IPS-15b (cell line): Measurements from ENCODE around the gene CATSPER4.

Experiments
- H3K27me3 ChIP-seq: one replicate; pipeline ENCODE4 v1.6.1; 2013; ENCODE audit warnings: low read length; ENCODE audit not compliant: control insufficient read depth, insufficient read depth
- H3K36me3 ChIP-seq: one replicate; pipeline ENCODE4 v1.6.1; 2013; ENCODE audit warnings: low read length; ENCODE audit not compliant: control insufficient read depth, insufficient read depth
- H3K4me1 ChIP-seq: one replicate; pipeline ENCODE4 v1.6.1; 2013; ENCODE audit warnings: mild to moderate bottlenecking, low read length; ENCODE audit not compliant: control insufficient read depth, insufficient read depth
- H3K4me3 ChIP-seq: one replicate; pipeline ENCODE4 v1.5.1; 2013; ENCODE audit warnings: low read depth, low read length
- H3K9ac ChIP-seq: one replicate; pipeline ENCODE4 v1.6.1; 2013; ENCODE audit warnings: low read depth, mild to moderate bottlenecking, low read length
- H3K9me3 ChIP-seq: one replicate; pipeline ENCODE4 v1.6.1; 2013; ENCODE audit warnings: mild to moderate bottlenecking, low read length; ENCODE audit not compliant: control insufficient read depth, insufficient read depth

CATSPER4 gene

DNA sequence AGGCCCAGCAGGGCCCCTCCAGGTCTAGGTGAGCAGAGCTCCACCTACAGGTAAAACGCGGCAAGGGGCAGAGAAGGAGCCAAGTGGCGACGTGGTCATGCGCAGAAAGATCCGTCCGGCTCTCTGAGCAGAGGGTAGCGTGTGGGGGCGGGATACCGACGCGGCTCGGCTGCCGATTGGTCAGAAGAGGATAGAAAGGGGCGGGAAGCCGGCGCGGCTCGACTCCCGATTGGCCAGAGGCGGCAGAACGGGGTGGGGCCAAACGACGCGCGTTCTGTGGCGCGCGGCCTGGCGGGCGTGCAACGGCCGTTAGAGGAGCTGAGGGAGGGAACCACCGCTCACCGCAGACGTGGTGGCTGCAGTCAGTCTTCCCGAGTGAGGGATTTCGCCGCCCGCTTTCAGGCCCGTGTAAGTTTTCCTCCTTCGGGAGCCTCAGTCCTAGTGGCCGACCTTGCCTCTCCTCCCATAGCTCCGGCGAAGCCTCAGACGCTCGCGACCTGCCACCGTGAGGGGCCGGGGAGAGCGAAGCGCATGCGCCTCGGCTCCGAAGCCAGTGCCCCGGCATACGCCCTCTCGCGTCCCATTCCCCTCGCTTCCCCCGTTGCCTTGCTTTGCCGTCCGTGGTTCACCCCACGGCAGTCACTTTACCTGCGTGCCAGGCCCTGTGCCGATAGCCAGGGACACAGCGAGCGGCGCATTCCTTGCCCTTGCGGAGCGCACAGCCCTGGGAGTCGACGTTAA, 43.7 kb downstream of the CATSPER4 start, which contains the start of gene CEP85:
Gene CEP85, plus strand, starts transcription at position 298 of the 741 bp plus-strand sequence. CDS start 5,584 bp downstream, outside the sequence.
- Histone ChIP-seq H3K27me3 (no peaks in the 10 kb centered on the region), H3K4me3 (peak within 1 kb of the TSS; percentile 98), H3K9ac (peak within 1 kb of the TSS; percentile 92), H3K4me1 (peaks cover 3% of the 10 kb centered on the region), H3K36me3 (no peaks in the 10 kb centered on the region), H3K9me3 (no peaks in the 10 kb centered on the region)

DNA sequence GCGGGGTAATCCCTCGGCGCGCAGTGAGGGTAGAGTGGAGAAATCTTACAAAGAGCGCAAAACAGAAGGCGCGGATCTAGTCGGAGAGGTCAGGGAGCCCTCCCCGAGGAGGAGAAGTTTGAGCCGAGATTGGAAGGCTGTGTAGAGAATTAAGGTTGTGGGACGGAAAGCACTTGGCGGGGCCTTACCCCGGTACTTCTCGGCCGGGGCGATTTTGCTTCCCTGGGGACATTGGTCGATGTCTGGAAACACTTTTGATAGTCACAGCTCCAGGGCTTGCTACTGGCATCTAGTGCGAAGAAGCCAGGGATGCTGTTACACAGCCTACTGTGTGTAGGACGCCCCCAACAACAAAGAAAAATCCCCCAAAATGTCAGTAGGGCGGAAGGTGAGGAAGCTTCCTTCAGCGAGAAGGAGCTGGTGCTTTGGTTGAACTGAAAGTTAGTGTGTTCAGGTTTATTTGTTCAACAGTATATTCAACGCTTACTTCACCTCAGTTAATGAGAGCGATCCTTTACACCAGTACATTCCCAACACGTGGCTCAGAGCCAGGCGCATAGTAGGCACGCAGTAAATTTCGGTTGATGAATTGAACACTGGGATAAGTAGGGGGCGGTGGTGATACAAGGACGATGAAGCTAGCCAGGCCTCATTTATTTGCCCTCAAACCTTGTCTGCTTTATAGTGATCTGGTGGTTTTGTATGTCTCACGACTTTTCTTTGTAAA, 44.4 kb downstream of the CATSPER4 start:
- Histone ChIP-seq H3K36me3 (no peaks in the 10 kb centered on the region), H3K4me3 (peak overlapping the region; percentile 98), H3K27me3 (no peaks in the 10 kb centered on the region), H3K9me3 (no peaks in the 10 kb centered on the region), H3K9ac (peak overlapping the region; percentile 92), H3K4me1 (peaks cover 3% of the 10 kb centered on the region)

DNA sequence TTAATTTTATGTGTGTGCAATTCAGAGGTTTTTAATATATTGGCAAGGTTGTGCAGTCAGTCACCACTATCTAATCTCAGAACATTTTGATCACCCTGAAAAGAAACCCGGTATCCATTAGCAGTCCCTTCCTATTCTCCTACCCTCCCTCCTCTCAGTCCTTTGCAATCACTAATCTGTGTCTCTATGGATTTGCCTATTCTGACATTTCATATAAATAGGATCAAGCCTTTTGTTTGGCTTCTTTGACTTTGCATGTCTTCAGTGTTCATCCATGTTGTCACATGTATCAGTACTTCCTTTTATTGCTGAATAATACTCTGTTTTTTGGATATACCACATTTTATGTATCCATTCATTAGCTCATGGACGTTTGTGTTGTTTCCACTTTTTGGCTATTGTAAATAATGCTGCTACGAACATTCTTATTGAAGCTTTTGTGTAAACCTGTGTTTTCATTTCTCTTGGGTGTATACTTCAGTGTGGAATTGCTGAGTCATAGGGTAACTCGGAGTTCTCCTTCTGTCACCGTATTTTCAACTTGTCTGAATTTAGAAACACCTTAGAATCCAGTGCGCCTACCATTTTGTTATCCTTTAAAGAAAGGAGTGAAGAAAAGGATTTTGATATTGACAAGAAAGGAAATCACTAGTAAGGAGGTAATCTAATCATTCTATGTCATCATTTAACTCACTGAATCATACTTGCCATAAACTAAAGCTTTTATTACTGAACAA, 47.0 kb downstream of the CATSPER4 start:
- Histone ChIP-seq H3K27me3 (no peaks in the 10 kb centered on the region), H3K9me3 (no peaks in the 10 kb centered on the region), H3K4me1 (peaks cover 3% of the 10 kb centered on the region), H3K9ac (no peak overlapping the region), H3K36me3 (no peaks in the 10 kb centered on the region), H3K4me3 (no peak overlapping the region)

DNA sequence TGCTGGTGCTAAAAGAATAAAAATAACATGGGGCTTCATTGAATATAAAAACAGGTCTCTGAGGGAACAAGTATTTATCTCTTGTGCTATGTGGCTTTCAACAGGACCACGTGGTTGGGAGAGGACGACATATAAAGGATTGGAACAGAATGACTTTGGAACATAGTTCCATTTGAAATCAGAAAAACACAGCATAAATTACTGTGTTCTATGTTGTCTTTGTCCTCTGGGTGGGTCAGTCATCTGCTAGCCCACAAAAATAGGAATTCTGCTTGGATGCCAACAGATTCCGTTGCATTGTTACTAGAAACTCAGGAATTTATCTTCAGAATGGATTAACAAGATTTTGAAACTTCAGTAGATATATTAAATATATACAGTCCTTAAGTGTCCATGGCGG, 49.5 kb downstream of the CATSPER4 start:
- Histone ChIP-seq H3K9me3 (no peaks in the 10 kb centered on the region), H3K27me3 (no peaks in the 10 kb centered on the region), H3K36me3 (no peaks in the 10 kb centered on the region), H3K4me3 (no peak overlapping the region), H3K4me1 (peaks cover 3% of the 10 kb centered on the region), H3K9ac (no peak overlapping the region)
